NCI-H1436 (cell line): ENCODE data around the gene PIP4K2A.
"Not testable (repeated sequence)": the region's sequence is repeated elsewhere in the genome, so short reads cannot be mapped to it uniquely, and the experiment has no call there.

ENCODE experiments used
- DNase-seq: peaks from one replicate; lab custom pipeline; 2025; lab: John Stamatoyannopoulos, UW

PIP4K2A gene

DNA sequence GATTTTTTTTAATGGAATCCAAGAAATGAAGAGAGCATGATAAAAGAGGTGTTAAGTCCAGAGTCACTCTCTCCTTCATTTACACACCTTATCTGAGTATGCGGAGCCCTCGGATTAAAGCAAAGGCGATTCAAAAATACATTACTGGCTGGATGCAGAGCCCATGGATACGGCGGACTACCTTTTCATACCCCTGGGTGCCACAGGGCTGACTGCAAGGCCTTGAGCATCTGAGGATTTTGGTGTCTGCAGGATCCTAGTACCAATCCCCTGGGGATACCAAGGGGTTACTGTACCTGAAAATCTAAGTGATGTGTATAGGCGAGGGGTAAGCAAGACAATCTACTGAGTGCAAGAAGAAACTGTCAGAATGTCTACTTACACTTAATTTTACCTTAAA is 20.5 kb downstream of the PIP4K2A start:
- DNase-seq: no peak

DNA sequence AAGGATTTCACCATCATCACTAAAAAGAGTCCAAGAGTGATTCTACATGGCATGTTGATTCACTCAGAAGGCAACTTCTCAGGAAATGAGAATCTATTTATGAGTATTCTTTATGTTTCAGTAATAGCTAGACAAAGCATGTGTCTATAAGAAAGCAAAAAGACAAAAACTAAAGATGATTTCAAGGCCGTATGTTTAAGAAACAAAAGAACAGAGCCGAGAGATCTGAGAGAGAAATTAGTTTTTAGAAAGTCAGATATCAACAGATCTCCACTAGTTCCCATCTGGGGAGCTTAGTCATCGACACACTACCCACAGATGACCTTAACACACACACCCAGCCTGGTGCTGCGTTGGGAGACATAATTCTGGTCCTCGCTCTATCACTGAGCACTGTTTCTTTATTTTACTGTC is 21.0 kb downstream of the PIP4K2A start:
- no peak for DNase-seq

GRCh38 chr10:22692119-22692518 is 22.3 kb downstream of the PIP4K2A start:
- DNase-seq: not testable (repeated sequence)

DNA sequence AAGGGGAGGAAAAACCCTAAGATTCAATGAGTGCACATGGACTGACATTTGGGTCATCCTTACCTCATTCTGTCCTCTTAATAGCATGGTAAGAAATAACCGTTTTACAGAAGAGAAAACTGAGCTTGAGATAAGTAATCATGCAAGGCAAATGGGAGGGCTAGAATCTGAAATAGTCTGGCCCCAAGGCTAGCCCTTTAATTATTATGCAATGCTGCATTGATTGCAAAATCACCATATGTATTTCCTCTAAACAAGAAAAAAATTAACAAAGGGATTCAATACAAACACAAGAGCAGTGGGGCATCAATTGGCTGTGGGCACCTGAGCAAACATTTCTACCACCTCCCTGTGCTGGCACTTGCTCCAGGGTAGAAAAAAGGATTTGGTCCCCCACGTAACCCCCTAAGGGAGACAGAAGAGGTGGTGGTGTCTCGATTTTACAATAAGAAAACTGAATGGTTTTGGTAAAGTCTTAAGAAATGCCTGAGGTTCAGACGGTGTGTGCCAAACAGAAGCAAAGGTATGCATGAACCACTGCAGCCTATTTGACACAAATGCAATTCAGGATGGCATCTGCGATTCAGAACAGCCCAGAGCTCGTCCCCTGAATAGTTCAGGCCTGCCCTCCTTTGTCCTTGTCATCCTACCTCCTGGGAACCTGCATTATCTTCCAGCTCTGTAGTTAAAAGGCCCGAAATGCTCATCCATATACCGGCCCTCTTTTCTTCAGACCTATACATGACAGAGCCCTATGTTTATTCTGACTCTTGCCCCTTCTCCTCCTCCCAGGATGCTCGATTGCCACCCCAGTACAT is 23.6 kb downstream of the PIP4K2A start:
- no peak for DNase-seq

DNA sequence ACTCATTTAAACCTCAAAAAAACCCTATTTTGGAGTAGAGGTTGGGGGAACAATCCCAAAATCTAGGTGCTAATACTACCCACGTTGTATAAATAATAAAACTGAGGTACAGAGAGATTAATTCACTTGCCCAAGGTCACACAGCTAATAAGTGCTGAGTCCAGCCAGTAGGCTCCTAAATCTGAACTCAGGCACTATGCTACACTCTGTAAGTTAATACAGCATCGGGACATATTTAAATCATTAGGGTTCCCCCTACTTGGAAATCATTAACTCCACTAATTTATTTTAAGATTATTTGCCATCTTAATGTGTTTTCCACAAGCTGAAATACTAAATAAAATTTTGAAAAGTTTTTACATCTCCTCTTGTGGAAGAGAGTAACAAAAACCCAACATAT is 24.2 kb downstream of the PIP4K2A start:
- DNase-seq: no peak

DNA sequence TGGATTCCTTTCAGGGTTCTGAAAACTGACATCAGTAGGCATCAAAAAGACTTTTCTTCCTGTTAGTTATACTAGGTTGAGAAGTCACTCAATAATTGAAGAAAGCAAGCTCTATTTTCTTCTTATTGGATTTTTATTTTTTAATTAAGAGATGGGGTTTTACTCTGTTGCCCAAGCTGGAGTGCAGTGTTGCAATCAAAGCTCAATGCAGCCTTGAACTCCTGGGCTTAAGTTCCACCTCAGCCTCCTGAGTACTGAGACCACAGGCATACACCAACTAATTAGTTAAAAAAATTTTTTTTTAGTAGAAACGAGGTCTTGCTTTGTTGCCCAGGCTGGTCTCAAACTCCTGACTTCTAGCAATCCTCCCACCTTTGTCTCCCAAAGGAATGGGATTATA is 28.0 kb downstream of the PIP4K2A start:
- DNase-seq: no peak

DNA sequence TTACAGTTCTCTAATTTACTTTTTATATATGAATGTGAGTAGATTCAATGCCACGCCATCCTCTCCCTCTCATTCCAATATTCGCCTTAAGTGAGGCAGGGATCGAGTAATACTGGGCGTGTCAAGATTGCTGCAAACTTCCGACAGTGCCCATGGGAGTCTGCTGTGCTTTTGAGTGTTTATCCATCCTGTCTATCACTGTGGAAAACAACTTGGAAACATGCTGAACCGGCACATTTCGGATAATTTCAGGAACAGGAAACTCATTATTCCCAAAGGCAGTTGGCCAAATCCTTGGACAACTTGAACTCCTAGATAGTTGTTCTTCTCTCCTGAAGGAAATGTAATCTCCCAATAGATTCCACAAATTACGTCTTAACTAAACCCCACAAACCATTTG is 28.5 kb downstream of the PIP4K2A start:
- no peak for DNase-seq

- no peak for DNase-seq
Observed at GRCh38 chr10:22684699-22685098, 29.7 kb downstream of the PIP4K2A start.

GRCh38 chr10:22683140-22683389 is 31.3 kb downstream of the PIP4K2A start:
- no peak for DNase-seq

- DNase-seq: no peak
Observed at GRCh38 chr10:22682237-22683139, 31.9 kb downstream of the PIP4K2A start.

- no peak for DNase-seq
Observed at GRCh38 chr10:22681783-22682183, 32.6 kb downstream of the PIP4K2A start.

DNA sequence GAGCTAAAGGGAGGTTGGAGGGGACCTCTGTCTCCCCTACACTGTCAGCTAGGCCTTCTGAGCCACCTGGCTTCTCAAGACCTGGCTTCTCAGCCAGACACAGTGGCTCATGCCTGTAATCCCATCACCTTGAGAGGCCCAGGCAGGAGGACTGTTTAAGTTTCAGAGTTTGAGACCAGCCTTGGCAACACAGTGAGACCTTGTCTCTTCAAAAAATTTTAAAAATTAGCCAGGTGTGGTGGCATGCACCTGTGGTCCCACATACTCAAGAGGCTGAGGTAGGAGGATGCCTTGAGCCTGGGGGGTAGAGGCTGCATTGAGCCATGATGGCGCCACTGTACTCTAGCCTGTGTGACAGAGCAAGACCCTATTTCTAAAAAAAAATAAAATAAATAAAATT is 33.1 kb downstream of the PIP4K2A start:
- DNase-seq: no peak

DNA sequence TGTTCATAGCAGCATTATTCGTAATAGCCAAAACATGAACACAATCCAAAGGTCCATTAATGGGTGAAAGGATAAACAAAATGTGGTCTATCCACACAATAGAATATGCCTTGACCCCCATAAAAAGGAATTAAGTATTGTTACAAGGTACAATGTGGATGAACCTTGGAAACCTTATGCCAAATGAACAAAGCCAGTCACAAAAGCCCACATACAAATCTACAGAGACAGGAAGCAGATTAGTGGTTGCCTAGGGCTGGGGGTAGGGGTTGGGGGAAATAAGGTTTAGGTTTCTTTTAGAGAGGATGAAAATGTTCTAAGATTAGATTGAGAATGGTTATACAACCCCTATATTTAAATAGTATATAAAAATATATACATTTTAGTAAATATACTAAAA is 34.8 kb downstream of the PIP4K2A start:
- no peak for DNase-seq

GRCh38 chr10:22677333-22677732 is 37.0 kb downstream of the PIP4K2A start:
- no peak for DNase-seq

- DNase-seq: no peak
Observed at GRCh38 chr10:22676435-22676834, 37.9 kb downstream of the PIP4K2A start.

DNA sequence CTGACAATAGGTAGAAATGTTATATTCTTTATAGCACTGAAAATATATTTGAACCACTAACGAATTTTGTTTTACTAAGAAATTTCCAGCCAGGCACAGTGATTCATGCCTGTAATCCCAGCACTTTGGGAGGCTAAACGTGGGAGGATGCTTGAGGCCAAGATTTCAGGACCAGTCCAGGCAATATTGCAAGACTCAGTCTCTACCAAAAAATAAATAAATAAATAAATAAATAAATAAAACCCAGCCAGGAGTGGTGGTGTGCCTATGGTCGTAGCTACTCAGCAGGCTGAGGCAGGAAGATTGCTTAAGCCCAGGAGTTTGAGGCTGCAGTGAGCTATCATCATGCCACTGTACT is 39.8 kb downstream of the PIP4K2A start:
- DNase-seq: no peak

DNA sequence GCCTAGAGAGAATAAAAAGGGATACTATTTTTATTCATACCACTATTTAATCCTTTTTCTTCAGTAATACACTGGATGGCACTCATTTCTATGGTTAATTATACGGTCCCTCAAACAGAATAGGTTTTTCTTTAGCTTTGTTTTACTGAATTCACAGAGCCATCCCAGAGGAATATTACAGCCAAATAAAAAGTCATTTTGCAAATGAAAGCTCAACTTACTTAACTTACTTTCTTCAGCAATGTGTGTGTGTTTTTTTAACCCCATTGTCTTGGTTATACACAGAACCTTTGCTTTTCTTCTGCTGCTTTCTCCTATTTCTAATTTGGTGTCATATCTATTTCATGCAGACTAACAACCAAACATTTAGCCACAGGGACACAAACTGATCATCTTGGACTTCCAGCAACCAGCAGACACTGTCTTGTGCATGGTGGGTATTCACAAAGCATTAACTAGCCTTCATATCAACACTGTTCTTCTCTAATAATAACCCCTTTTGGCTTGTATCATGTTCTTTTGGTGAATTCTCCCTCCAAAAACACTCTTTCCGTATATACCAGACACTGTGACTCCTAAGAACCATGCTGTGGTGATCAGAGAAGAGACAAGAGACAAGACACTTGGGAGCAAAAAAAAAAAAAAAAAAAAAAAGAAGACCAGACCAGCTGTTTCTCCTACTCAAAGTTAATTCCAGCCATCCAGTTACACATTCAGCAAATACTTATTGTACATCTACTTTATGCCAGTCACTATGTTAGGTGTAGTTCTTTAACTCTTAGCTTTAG is 40.4 kb downstream of the PIP4K2A start:
- no peak for DNase-seq

- no peak for DNase-seq
Observed at GRCh38 chr10:22673091-22673392, 41.3 kb downstream of the PIP4K2A start.

GRCh38 chr10:22672319-22673090 is 41.9 kb downstream of the PIP4K2A start:
- no peak for DNase-seq

DNA sequence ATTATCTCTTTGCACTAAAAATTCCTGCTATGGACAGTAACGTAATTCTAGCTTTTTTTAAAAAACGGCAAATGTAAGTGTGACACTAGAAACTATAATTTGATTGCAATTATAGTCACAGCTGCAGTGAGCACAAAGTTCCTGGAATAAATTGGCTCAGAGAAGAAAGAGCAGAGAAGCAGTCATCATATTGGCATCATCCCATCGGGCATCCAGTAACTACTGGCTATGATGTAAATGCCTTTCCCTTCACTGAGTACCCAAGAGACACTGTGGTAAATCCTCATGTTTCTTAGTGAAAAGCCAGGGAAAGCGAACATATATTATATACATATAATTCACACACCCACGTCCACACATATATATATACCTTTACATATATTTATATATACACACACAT is 43.6 kb downstream of the PIP4K2A start:
- no peak for DNase-seq

DNA sequence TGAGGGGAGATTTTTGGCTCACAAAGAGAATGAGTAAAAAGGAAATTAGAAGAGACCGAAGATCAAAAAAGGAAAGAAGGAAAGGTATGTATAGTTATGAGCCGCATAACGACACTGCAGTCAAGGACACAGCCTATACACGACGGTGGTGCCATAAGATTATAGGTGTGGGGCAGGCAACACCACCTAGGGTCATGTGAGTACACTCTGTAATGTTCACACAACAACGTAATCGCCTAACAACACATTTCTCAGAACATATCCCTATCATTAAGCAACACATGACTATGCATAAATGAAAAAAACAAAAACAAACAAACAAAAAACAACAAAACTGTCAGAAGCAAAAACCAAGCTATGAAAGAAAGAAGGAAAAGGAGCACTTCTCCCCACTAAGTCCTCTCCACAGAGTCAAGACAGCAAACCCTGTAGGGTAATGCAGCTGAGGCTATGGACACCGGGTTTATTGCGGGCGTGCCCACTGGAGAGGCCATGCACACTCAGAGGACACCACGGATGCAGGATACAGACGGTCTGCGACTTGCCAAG is 45.1 kb downstream of the PIP4K2A start:
- DNase-seq: no peak

DNA sequence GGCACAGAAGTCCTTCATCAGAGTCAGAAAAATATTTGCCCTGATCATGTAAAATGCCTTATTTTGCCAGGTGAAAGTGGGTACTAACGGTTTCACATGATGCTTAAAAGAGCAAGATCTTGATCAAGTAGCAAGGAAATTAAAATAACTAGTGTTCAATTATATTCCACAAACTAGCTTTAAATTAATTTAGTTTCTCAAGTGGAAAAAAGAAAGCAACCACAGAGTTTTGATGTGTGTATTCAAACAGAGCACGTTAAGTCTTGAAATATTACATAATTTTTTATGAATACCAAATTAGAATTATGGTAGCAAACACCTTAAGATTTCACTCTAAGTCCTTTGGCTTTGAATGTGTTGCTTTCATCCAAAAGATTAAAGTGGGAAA is 47.3 kb downstream of the PIP4K2A start:
- DNase-seq: no peak
